ENCODE results near the gene NUDT4. TPM values are rescaled to one million over a fixed set of nuclear protein-coding genes. Genes with fewer than 3 reads are reported as not detected.

NUDT4 gene
- total and polyA plus RNA-seq, 9 of the 15 experiments (the other 6 are each of a cell fraction or from before 2014, with no cell fraction given) = 38.1 to 164 (median 99.2) TPM

- TF ChIP-seq UBTF (IDR thresholded peaks at IDR 0.05; ENCODE audit: borderline replicate concordance in 1 of 2, low read depth in 2 of 2, low read length in 2 of 2) (peak; percentile 52 to 59; a peak in 1 of 4 replicates), ZNF280A (IDR thresholded peaks at IDR 0.05; ENCODE audit: low read depth, partially characterized antibody) (no peak), GTF2E2 (tag; IDR thresholded peaks at IDR 0.05) (peak; percentile 88), FOXP1 (CRISPR knock-in tag; IDR thresholded peaks at IDR 0.05) (peak; percentile 63; the same call in 1 of the 2 replicates), ETV5 (CRISPR knock-in tag; IDR thresholded peaks at IDR 0.05; ENCODE audit: low read depth) (0 out of 2 replicates have a peak, but pooled peaks have one; percentile 38), STAT5A (IDR thresholded peaks at IDR 0.05; ENCODE audit: borderline replicate concordance, low read length) (no peak), PTTG1 (tag; IDR thresholded peaks at IDR 0.05; ENCODE audit: low read depth) (peak; percentile 46; the same call in 1 of the 2 replicates), MGA (IDR thresholded peaks at IDR 0.05) (peak; percentile 45), CEBPG (CRISPR knock-in tag; IDR thresholded peaks at IDR 0.05) (0 out of 2 replicates have a peak, but pooled peaks have one; percentile 5), CEBPG (tag; conservative IDR thresholded peaks at IDR 0.05 in 1 of 2, IDR thresholded peaks at IDR 0.05 in 1 of 2) (no peak)
Measured at GRCh38 chr12:93377252-93378195, at the start of gene NUDT4 (continued).
